T-helper 1 cell (primary cell): ENCODE measurements around the gene TGM3.

Experiments
- DNase-seq, 5 donors: peaks; one replicate each; pipeline ENCODE4 v3.0.0-alpha.2; 2012 to 2020

TGM3 gene

DNA sequence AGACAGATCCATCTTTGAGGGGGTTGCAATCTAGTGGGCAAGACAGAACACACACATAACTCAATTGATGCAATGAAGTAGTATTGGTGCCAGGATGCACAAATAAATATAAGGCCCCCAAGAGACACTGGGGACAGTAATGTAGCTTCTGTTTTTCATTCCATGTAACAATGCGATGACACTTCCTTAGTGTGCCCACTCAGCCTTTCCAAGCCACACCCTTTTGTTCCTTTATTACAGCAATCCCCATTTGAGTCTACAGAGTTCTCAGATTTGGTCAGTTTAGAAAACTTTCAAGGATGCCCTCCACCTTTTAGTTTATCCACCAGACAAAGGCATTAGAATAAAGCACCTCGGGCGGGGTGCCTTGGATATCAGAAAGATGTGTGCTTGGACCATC is 15.5 kb downstream of the TGM3 start:
- DNase-seq: no peak

DNA sequence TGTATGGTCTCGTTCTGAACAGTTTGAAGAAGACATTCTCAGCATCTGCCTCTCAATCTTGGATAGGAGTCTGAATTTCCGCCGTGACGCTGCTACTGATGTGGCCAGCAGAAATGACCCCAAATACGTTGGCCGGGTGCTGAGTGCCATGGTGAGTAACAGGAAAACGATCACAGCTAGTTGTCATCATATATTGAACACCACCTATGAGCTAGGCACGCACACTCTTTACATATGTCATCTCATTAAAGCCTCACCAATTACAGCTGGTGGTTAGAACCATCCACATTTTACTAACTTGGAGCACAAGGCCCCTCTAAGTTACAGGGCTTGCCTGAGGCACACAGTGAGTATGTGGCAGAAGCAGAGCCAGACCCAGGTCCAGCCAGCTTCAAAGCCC is 17.1 kb downstream of the TGM3 start:
- no peak for DNase-seq

- DNase-seq: no peak
Measured at GRCh38 chr20:2313316-2313715, 17.5 kb downstream of the TGM3 start.

- no peak for DNase-seq
Measured at GRCh38 chr20:2314759-2315439, 19.1 kb downstream of the TGM3 start.

DNA sequence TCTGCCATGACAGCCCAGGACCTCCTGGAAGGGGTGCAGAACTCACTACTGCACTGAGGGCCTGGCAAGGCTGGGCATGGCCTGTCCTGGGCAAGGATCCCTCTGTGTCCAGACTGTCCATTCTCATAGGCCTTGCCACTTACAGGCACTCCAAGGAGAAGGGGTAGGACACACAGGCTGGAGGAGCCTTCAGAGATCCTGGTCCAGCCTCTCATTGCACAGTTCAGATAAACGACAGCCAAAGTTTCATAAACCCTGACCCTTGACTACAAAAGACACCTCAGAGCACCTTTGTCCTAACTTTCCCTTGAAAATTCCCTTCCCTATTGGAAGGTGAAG is 19.6 kb downstream of the TGM3 start:
- DNase-seq: no peak

DNA sequence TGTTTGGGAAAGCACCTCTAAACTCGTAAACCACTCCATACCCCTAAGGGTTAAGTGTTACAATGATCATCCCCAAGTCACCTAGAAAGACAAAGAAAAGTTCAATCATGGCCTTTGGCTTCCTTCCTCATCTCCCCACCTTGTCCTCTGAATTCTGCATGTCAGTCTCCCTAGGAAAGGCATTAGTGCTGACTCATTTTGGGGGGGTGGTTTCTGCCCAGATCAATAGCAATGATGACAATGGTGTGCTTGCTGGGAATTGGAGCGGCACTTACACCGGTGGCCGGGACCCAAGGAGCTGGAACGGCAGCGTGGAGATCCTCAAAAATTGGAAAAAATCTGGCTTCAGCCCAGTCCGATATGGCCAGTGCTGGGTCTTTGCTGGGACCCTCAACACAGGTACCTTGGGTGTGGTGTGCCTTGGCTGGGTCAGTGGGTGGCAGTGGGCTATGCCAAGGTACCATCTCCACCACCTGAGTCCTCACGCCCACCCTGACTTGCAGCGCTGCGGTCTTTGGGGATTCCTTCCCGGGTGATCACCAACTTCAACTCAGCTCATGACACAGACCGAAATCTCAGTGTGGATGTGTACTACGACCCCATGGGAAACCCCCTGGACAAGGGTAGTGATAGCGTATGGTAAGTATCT is 21.2 kb downstream of the TGM3 start:
- no peak for DNase-seq

GRCh38 chr20:2320813-2321658 is 25.2 kb downstream of the TGM3 start:
- no peak for DNase-seq

DNA sequence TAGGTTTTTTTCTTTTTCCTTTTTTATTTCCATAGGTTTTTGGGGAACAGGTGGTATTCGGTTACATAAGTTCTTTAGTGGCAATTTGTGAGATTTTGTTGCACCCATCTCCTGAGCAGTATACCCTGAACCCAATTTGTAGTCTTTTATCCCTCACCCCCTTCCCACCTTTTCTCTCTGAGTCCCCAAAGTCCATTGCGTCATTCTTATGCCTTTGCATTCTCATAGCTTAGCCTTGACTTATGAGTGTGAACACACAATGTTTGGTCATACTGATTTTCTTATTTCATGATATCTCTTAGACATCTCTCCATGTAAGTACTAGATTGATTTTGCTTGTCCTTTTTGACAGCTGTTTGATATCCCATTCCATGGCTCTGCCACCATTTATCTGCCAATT is 27.2 kb downstream of the TGM3 start:
- no peak for DNase-seq

- no peak for DNase-seq
Measured at GRCh38 chr20:2326046-2326445, 30.2 kb downstream of the TGM3 start.

DNA sequence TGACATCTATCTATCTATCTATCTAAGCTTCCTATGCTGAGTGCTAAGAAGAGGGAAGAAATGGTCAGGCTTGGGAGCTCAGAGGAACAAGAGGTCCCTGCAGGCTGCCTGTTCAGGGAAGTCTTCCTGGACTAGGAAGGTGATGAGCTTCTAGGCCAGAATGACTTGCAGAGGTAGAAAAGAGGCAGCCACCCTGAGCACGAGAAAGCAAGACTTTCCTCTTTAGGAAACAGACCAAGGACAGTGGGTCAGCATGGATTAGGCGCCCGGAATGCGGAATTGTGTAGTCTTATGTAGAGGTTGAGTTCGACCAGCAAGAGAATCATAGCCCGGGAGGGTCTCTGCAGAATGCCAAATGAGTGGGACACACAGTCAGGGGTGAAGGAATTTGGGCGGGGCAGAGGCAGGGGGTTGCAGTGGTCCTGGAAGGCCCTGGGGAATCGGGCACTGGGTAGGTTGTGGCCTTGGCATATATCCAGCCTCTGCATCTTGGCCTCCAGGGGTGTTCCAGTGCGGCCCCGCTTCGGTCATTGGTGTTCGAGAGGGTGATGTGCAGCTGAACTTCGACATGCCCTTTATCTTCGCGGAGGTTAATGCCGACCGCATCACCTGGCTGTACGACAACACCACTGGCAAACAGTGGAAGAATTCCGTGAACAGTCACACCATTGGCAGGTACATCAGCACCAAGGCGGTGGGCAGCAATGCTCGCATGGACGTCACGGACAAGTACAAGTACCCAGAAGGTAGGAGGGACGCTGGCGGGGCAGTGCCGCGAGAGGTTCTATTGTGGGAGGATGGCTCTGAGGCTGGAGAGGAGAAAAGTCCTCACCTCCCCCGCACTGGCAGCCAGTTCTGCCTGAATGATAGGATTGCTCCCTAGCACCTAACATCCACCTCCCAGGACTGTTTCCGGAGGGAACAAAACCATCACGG is 32.1 kb downstream of the TGM3 start:
- no peak for DNase-seq

- DNase-seq: no peak
Measured at GRCh38 chr20:2329286-2329685, 33.5 kb downstream of the TGM3 start.

DNA sequence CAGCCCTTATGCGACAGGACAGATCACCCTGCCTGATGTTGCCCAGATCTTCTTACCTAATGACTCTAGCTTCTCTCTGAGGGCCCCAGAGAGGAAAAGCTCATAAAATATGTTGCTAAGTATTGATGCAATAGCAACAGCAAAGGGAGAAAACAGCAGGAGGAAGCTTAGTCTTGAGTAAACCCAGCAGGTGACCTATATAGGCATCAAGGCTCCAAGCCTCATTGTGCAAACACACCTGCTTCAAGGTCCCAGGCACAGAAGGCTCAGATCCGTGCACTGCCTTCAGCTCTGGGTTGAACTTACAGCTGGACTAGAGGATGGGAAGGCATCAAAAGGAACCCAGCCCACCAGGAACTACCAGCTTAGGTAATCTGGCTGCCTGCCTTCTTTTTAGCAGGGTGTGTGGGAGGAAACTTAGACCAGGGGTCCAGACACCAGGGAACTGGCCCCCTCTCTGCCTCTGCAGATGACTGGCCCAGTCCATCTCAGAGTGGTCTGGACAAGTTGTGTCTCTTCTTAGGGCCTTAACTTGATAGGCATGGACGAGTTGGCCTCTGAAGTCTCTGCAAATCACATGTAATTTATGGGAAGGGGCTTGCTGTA is 34.4 kb downstream of the TGM3 start:
- no peak for DNase-seq

DNA sequence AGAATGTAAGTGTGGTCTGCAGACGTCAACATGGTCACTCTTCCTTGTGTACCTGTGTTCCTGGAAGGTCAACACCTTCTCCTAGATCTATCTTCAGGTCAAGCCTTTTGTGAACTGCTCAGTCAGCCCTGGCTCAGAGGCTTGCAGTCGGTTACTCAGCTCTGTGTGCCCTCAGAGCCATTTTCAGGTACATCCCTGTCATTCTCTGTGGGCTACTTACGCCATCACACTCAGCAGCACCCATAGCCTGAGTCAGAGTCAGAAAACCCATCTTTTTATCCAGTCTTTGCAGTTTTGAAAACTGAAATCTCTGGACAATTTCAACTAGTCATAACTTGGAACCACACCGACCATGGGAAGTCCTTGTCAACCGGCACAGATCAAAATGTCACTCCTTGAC is 35.3 kb downstream of the TGM3 start:
- DNase-seq: no peak

GRCh38 chr20:2331901-2332565 is 36.2 kb downstream of the TGM3 start:
- no peak for DNase-seq

DNA sequence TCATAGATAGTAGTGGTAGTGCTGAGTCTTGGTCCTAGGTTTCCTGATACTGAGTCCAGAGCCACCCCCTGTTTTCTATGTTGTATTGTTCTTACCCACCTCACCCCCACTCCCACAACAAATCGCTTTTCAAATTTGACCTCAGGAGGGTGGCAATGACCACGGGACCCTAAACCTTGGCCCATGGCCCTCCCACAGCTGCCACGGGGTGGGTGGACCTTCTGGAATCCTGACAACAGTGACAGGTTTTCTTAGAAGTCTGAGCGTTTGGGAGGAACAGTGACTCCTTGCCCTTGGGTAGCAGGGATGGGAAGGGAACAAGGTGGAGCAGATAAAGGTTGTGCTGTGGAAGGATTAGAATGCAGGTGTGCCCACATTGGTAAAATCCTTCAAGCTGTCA is 36.9 kb downstream of the TGM3 start:
- DNase-seq: no peak

DNA sequence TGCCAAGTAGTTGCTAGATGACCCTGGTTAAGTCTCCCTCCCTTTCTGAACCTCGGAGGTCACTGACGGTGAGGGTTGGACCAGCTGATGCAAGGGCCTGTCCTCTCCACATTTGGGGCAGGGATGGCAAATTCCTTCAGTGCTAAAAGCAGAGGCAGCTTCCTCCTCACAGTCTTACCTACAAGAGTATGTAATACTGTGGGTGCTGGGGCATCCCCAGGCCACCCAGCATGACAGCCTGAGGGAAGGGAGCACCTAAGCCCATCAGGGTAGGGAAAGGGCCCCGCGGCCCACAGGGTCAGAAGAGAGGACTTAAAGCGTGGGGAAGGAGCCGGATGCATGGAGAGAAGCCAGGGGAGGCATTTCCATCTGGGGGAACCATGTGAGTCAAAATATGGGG is 38.0 kb downstream of the TGM3 start:
- DNase-seq: no peak

- no peak for DNase-seq
Measured at GRCh38 chr20:2335096-2335870, 39.5 kb downstream of the TGM3 start.

DNA sequence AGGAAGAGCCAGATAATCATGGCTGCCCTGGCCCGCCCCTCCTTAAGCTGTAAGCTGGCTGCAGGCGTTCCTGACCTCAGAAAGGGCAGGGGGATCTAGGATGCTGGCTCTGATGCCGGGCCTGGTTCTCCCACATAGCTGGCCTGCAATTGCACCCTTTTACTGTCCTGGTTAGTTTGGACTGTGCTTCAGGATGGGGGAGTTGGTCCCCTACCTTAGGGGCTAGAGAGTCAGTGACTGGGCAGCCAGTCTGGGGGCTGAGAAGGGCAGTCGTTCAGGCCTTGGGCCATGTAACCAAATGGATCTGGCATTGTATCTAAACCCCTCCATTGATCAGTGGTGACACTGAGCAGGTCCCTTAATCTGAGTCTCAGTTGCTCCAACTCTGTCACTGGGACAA is 40.7 kb downstream of the TGM3 start:
- no peak for DNase-seq

DNA sequence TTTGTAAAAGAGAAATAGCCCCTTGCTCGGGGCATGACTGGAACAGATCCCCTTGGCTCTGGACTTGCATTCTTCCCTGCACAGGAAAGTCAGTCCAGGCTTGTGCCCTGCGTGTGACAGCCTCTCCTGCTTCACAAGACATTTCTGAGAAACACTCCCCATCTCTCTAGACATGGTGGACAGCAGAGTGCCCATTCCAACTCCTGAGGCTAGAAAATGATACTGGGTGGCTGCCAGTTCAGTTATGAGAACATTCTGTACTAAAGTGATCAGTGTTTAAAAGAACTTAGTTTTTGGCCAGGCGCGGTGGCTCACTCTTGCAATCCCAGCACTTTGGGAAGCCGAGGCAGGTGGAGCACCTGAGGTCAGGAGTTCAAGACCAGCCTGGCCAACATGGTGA is 41.3 kb downstream of the TGM3 start:
- DNase-seq: no peak

- DNase-seq: no peak
Measured at GRCh38 chr20:2338411-2339066, 42.7 kb downstream of the TGM3 start.

- DNase-seq: no peak
Measured at GRCh38 chr20:2340136-2340535, 44.3 kb downstream of the TGM3 start.
